Stomach (tissue), 9 donors: ENCODE results near the gene DYNC1I2. TPM values are rescaled to one million over a fixed set of nuclear protein-coding genes. Genes with fewer than 3 reads are reported as not detected.

Experiments used
- DNase-seq, 2 donors: peaks; one replicate each; pipeline versions ENCODE4 v3.0.0 to v3.0.0-alpha.2; 2013 to 2019
- H3K27ac ChIP-seq, 5 donors: fragments of 200-600 bp in 4 of 5; sonication (generic) in 4 of 5; one replicate each; pipeline ENCODE4 v1.5.1; 2013 to 2019; ENCODE audit warnings: mild to moderate bottlenecking in 1 of 5, moderate library complexity in 1 of 5
- H3K27me3 ChIP-seq, 3 donors: fragments of 200-600 bp; sonication (generic); one replicate each; pipeline ENCODE4 v1.5.1; 2017 to 2019; ENCODE audit warnings: mixed run types in 1 of 3
- H3K36me3 ChIP-seq, 4 donors: fragments of 200-600 bp; sonication (generic); 1 replicate in 3 of 4; 2 replicates in 1 of 4; pipeline ENCODE4 v1.5.1; 2016 to 2019
- H3K4me1 ChIP-seq, 4 donors: fragments of 200-600 bp; sonication (generic); one replicate each; pipeline ENCODE4 v1.5.1; 2016 to 2019
- H3K4me3 ChIP-seq, 4 donors: fragments of 200-600 bp; sonication (generic) in 3 of 4; one replicate each; pipeline ENCODE4 v1.5.1; 2016 to 2019; ENCODE audit warnings: mild to moderate bottlenecking in 1 of 4
- H3K9me3 ChIP-seq, 4 donors: fragments of 200-600 bp; sonication (generic); one replicate each; pipeline ENCODE4 v1.5.1; 2016 to 2019
- EP300 ChIP-seq: sonication (generic); formaldehyde crosslinking; IDR thresholded peaks from one replicate; pipeline ENCODE4 v1.6.1; 2017; ENCODE audit warnings: antibody characterized with exemption
- POLR2A ChIP-seq, 4 donors: fragments of 450-650 bp; IDR thresholded peaks; one replicate each; pipeline ENCODE4 v1.6.1; 2016; ENCODE audit warnings: antibody characterized with exemption in 4 of 4, control low read depth in 2 of 4, mild to moderate bottlenecking in 1 of 4, moderate library complexity in 1 of 4
- POLR2AphosphoS5 ChIP-seq, 3 donors: sonication (generic); formaldehyde crosslinking; IDR thresholded peaks; one replicate each; pipeline ENCODE4 v1.6.1; 2016; ENCODE audit warnings: antibody characterized with exemption in 3 of 3
- WGBS, 5 donors: extraction: QIAGEN DNeasy Blood & Tissue Kit in 3 of 5; methylation state at CpG; one replicate each; pipeline versions ENCODE4 v1.1.5 to v1.1.7; 2013 to 2018; 5-methylcytosine and 5-hydroxymethylcytosine counted together
- intact Hi-C: fragments of 100-400 bp; cut with DNase I; formaldehyde crosslinking; loops from one replicate; pipeline ENCODE4 v1.15.1; 2023; ENCODE audit warnings: low total_unique reads
- polyA plus RNA-seq, 3 donors: library from polyadenylated mRNA; stranded (reverse); fragments of 200-250 nt; gene quantifications; one replicate each; pipeline ENCODE4 v1.2.3, GENCODE V29; 2013
- total RNA-seq, 5 donors: library from RNA; depleted of rRNA; stranded (reverse); fragments of >200 nt; gene quantifications; one replicate each; pipeline versions ENCODE4 v1.1.0 to v1.2.3, GENCODE V29; 2014 to 2016
- TF ChIP-seq, protein P1 (sequence below), 7 experiments: fragments of 450-650 bp in 4 of 7; fragments of 200-600 bp in 3 of 7; sonication (generic) in 3 of 7; IDR thresholded peaks; one replicate each; pipeline ENCODE4 v1.5.1; 2016 to 2019; ENCODE audit warnings: antibody characterized with exemption in 7 of 7, control low read depth in 2 of 7, mild to moderate bottlenecking in 1 of 7
- donor health status: healthy with polysubstance abuse.
- donor health status: Bipolar disorder and iron deficiency.
- donor health status: healthy.

Gene DYNC1I2
- total and polyA plus RNA-seq, 8 donors = 57.1 to 494 (median 90.5) TPM

DNA sequence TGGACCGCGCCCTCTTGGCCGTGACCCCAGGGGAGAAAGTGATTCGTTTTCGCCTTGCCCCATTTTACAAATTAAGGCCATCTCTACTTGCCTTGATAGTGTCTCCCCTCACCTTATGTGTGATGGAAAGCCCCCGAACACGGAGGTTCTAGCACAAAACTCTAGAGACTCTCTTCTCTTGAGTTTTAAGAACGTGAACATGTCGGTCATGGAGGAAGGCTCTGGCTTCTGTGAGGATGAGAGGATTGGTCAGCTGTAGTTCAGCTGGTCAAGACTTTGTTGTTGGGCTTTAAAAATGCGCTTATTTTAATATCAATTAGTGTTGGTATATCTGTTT, 828 bp downstream of the DYNC1I2 start:
- peaks cover 5 to 26% (median 15%) of the 10 kb centered on the region in 4 donors for H3K36me3 ChIP-seq
- peaks cover 9 to 43% (median 27%) of the 10 kb centered on the region in 4 donors for H3K4me1 ChIP-seq
- no peak for DNase-seq
- WGBS, 5 donors = 0 to 1% (median 0%) methylated on average over 7 to 10 of the region's 10 CpGs
- TF ChIP-seq EP300 (no peak), POLR2AphosphoS5 (IDR thresholded peaks at IDR 0.05) (no peak), POLR2A (IDR thresholded peaks at IDR 0.05) (no peak)
- TF ChIP-seq, protein P1, sequence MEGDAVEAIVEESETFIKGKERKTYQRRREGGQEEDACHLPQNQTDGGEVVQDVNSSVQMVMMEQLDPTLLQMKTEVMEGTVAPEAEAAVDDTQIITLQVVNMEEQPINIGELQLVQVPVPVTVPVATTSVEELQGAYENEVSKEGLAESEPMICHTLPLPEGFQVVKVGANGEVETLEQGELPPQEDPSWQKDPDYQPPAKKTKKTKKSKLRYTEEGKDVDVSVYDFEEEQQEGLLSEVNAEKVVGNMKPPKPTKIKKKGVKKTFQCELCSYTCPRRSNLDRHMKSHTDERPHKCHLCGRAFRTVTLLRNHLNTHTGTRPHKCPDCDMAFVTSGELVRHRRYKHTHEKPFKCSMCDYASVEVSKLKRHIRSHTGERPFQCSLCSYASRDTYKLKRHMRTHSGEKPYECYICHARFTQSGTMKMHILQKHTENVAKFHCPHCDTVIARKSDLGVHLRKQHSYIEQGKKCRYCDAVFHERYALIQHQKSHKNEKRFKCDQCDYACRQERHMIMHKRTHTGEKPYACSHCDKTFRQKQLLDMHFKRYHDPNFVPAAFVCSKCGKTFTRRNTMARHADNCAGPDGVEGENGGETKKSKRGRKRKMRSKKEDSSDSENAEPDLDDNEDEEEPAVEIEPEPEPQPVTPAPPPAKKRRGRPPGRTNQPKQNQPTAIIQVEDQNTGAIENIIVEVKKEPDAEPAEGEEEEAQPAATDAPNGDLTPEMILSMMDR (IDR thresholded peaks at IDR 0.05) = no peak
- peak overlapping the region; percentile 67 to 95 (median 84) for H3K4me3 ChIP-seq
- H3K27me3 ChIP-seq = no peaks in the 10 kb centered on the region
- peak overlapping the region; percentile 75 to 90 (median 87) for H3K27ac ChIP-seq
- intact Hi-C loops = no loop called here
- H3K9me3 ChIP-seq = no peaks in the 10 kb centered on the region

GRCh38 chr2:171692331-171692730, 5.1 kb downstream of the DYNC1I2 start:
- TF ChIP-seq EP300 = no peak
- no peak for TF ChIP-seq POLR2A (IDR thresholded peaks at IDR 0.05)
- TF ChIP-seq, protein P1 (IDR thresholded peaks at IDR 0.05) = no peak
- no peak for TF ChIP-seq POLR2AphosphoS5 (IDR thresholded peaks at IDR 0.05)
- peaks cover 5 to 67% (median 56%) of the 10 kb centered on the region in 4 donors for H3K36me3 ChIP-seq
- H3K4me1 ChIP-seq = peaks cover 9 to 45% (median 25%) of the 10 kb centered on the region in 4 donors
- no peak overlapping the region for H3K27ac ChIP-seq
- no peaks in the 10 kb centered on the region for H3K9me3 ChIP-seq
- DNase-seq = no peak
- 74 to 90% (median 81%) methylated on average over 1 of the region's 1 CpG for WGBS, 5 donors
- intact Hi-C loops = no loop called here
- no peaks in the 10 kb centered on the region for H3K27me3 ChIP-seq
- no peak overlapping the region for H3K4me3 ChIP-seq

GRCh38 chr2:171702781-171703556, 15.7 kb downstream of the DYNC1I2 start:
- H3K4me3 ChIP-seq = no peak overlapping the region
- H3K27ac ChIP-seq = no peak overlapping the region
- H3K27me3 ChIP-seq = no peaks in the 10 kb centered on the region
- DNase-seq = no peak
- intact Hi-C loops = loop anchor here (10.0 kb wide), 1 partner anchor 402 kb away; the partner anchor contains the start of gene DLX2
- peaks cover 6 to 49% (median 27%) of the 10 kb centered on the region in 4 donors for H3K4me1 ChIP-seq
- no peak for TF ChIP-seq EP300
- TF ChIP-seq, protein P1 (IDR thresholded peaks at IDR 0.05) = no peak
- no peak for TF ChIP-seq POLR2A (IDR thresholded peaks at IDR 0.05)
- no peak for TF ChIP-seq POLR2AphosphoS5 (IDR thresholded peaks at IDR 0.05)
- H3K36me3 ChIP-seq = peaks cover 4 to 33% (median 29%) of the 10 kb centered on the region in 4 donors
- 87 to 94% (median 90%) methylated on average over 7 of the region's 7 CpGs for WGBS, 5 donors
- H3K9me3 ChIP-seq = no peaks in the 10 kb centered on the region

DNA sequence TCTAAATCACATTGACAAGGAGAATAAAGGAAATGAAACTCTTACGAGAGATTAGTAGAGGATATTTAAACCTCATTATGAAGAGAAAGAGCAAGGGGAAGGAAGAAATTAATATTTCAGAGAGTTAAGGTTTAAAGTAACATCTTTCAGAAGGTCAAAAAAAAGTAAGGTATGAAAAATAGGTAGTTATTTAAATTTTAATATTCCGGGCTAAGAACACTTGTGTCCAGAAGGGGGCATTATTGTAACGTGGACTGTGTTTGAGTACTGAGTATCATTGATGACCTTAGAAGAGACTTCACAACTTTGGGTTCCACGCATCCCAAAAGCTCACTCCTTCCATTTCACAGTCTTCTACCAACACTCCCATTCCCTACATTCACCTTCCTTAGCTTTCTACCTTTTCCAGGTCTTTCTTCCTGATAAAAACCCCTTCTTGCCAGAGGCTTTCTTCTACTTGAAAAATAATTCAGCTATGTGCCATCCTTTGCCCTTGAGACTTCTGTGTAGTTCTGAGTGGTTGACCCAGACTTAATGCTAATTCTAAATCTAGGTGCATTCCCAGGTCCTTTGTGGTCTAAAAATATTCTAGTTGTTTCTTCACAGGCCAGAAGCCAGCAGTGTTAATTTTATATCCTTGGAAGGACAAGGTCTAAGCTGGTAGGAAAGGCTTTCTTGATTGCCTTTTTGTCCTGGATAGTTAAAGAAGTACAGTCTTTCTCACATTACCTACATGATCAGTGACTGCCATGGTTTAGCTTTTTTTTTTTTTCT, 16.5 kb downstream of the DYNC1I2 start:
- no peaks in the 10 kb centered on the region for H3K9me3 ChIP-seq
- H3K27me3 ChIP-seq = no peaks in the 10 kb centered on the region
- DNase-seq = peak in 1 of 2 donors; percentile 48
- peaks cover 6 to 50% (median 27%) of the 10 kb centered on the region in 4 donors for H3K4me1 ChIP-seq
- TF ChIP-seq POLR2A (IDR thresholded peaks at IDR 0.05) = no peak
- TF ChIP-seq, protein P1 (IDR thresholded peaks at IDR 0.05) = peak in 3 of 7 experiments; percentile 27 to 40 (median 29)
- no peak for TF ChIP-seq EP300
- 50 to 64% (median 60%) methylated on average over 4 of the region's 4 CpGs for WGBS, 5 donors
- H3K4me3 ChIP-seq = no peak overlapping the region
- intact Hi-C loops = loop anchor here (10.0 kb wide), 1 partner anchor 401 kb away; the partner anchor contains the start of gene DLX2
- H3K36me3 ChIP-seq = peaks cover 4 to 31% (median 29%) of the 10 kb centered on the region in 4 donors
- H3K27ac ChIP-seq = no peak overlapping the region
